Measurements from ENCODE around the gene PSMC1. TPM values are rescaled to one million over a fixed set of nuclear protein-coding genes. Genes with fewer than 3 reads are reported as not detected.

Gene PSMC1
- 167 and 200 TPM in 2 replicates for total RNA-seq

GRCh38 chr14:90256354-90257131 lies at the start of gene PSMC1:
TSS of gene PSMC1 (plus strand) at chr14:90256553. CDS start at chr14:90256598, 45 bp downstream.

Other genes with a start within 250 kb of the PSMC1 start
- not detected in 2 replicates for gene KCNK13, start 194.6 kb upstream of the PSMC1 start, total RNA-seq
- gene NRDE2, start 75.4 kb downstream of the PSMC1 start, total RNA-seq, result 13.5 and 13.7 TPM in 2 replicates
- 341 and 399 TPM in 2 replicates for gene CALM1, start 140.5 kb downstream of the PSMC1 start, total RNA-seq

All from articular chondrocyte of knee joint (primary cell).